HAP-1 (cell line): ENCODE measurements around the gene HOXC4.
A peak's percentile ranks its signal among the peaks of the same experiment; 100 is the strongest.
"Not testable (repeated sequence)": the region's sequence is repeated elsewhere in the genome, so short reads cannot be mapped to it uniquely, and the experiment has no call there.

Experiments
- DNase-seq, 2 experiments: peaks; one replicate each; pipeline ENCODE4 v3.0.0-alpha.2; 2016 to 2020; ENCODE audit warnings: low spot score in 2 of 2
- H3K27me3 ChIP-seq: fragments of 250-450 bp; sonication (Bioruptor Pico); 2 replicates; pipeline ENCODE4 v1.5.1; 2020; ENCODE audit warnings: low read depth, mild to moderate bottlenecking, moderate library complexity
- H3K36me3 ChIP-seq: fragments of 250-450 bp; sonication (Bioruptor Pico); replicated peaks from 2 replicates; pipeline ENCODE4 v1.5.1; 2020; ENCODE audit warnings: mild to moderate bottlenecking
- H3K4me1 ChIP-seq: fragments of 250-450 bp; sonication (Bioruptor Pico); 2 replicates; pipeline ENCODE4 v1.5.1; 2020; ENCODE audit warnings: mild to moderate bottlenecking
- H3K4me3 ChIP-seq: fragments of 250-450 bp; sonication (Bioruptor Pico); 2 replicates; pipeline ENCODE4 v1.5.1; 2020; ENCODE audit warnings: mild to moderate bottlenecking, moderate library complexity
- H3K9me3 ChIP-seq: fragments of 250-450 bp; sonication (Bioruptor Pico); 2 replicates; pipeline ENCODE4 v1.5.1; 2020; ENCODE audit warnings: mild to moderate bottlenecking, moderate library complexity
- in situ Hi-C: fragments of 300-500 bp; cut with MboI; formaldehyde crosslinking; loops from 3 replicates; pipeline ENCODE4 v1.14.3; 2020; ENCODE audit warnings: low sequenced_read_pairs, inconsistent platforms, mixed read lengths

HOXC4 gene

DNA sequence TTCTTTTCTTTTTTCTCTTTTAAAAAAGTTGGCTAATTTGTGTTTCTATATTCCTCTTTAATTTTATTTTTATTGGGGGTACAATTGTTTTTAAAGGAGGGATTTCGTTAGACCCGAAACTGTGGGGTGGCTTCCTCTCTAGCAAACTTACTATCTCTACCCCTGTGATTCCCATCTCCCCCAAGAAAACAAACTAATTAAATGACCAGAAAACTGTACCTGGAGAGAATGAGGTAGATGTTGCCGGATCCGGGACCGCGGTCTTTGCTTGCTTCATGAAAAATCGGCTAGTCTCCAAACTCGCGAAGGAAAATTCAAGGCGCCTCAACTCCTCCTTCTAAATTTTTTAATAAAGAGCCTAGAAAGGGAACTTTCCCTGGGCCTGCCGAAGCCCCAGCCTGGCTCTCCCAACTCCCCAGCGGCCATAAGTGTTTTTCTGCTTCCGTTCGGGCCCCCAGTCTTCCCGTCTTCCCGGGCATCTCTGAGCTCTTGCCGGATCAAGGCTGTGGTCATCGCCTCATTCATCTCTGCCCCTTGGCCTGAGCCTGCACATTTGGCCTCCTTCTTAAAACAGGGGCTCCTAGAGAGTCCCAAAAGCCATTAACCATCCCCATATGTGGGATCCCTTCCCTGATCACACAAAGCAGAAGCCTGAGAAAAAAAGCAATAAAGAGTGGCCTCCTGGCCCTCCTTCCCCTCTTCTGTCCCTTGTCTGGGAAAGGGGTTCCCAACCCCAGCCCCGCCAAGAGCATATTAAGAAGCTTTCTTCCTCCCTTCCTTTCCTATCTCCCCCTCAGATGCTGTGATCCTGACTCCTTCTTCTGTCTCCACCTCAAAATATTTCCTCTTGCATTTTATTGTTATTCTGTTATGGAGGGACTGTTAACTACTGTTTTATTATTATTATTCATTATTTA is 26.6 kb downstream of the HOXC4 start:
- H3K36me3 ChIP-seq, in situ Hi-C loops, H3K4me3 ChIP-seq, H3K4me1 ChIP-seq, H3K27me3 ChIP-seq, H3K9me3 ChIP-seq, DNase-seq: not testable (repeated sequence)

DNA sequence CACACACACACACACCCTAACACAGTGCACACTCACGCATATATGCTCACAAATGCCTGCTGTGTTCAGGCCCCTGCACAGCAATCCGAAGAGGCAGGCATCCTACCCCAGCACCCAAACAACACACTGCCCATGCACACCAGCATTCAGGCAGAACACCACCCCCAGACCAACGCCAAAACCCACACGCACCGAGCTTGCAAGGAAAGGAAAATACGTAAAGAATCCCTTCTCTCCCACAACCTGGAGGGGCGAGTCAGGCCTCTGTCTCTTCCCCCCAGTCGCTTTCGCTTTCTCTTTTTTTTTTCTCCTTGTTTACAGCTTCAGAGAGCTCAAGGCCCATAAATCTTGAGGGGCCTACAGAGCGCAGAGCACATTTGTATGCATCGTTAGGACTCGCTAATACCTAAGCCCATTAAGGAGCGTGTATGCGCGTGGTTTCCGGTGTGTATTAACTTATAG is 27.4 kb downstream of the HOXC4 start:
- H3K4me3 ChIP-seq, H3K4me1 ChIP-seq, H3K9me3 ChIP-seq, in situ Hi-C loops, H3K36me3 ChIP-seq, H3K27me3 ChIP-seq: not testable (repeated sequence)
- DNase-seq = peak in 1 of 2 experiments; percentile 16

DNA sequence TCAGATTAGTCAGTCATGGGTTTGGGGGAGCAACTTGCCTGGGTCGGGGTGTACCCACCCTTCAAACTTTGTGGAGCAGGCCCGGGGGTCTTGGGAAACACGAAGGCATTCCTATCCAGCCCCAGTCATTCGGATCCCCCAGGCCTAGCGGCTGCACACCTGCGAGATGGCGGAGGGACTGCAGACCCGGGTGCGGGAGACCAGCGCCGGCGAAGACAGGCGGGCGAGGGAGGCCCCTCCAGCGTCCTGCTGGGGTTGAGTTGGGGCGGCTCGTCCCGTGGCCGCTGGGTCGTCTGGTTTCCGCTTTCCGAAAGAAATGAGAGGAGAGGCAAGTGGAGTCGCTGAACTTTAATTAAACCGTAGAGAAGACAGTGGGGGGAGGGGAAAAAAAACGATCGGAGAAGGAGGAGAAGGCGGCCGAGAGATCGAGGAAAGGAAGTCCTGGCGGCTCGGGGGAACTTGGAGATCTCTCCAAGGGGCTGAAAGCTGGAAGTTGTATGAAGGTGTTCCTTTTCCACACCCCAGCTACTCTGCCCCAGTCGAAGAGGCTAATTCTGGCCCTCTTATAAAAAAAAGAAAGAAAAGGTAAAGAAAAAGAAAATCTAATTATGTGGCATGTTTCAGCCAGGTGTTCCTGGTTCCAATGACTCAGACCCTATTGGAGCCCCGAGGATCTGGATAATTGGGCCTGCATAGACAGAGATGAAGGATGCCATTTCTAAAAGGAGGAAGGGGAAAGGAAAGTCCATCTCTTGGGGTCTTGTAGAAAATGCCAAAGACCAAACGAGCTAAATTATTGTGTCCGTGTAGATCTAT is 28.2 kb downstream of the HOXC4 start:
- H3K36me3 ChIP-seq, H3K4me1 ChIP-seq, in situ Hi-C loops, H3K4me3 ChIP-seq, H3K9me3 ChIP-seq, DNase-seq, H3K27me3 ChIP-seq: not testable (repeated sequence)

DNA sequence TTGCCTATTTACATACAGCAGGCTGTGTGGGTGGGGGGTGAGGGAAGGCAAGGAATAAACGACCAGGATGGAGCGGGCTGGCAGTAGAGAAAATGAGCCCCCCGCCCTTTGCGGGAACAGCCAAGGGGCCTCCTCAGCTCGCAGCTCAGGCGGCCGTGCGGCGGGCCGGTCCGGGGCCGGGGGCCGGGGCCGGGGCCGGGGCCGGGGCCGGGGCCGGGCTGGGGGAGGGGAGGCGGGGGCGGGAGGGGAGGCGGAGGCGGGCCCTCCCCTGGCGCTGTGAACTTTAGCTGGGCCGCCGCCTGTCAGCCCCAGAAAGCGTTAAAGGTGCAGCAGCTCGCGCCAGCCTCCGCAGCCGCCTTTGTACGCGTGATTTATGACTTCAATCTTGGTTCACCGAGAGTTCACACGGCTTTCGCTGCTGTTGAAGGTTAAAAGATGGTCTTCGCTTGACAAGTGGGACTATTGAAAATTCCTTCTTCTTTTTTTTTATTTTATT is 28.8 kb downstream of the HOXC4 start:
- peak; percentile 30 to 72 for DNase-seq
- Histone ChIP-seq H3K27me3 (0 out of 2 replicates have a peak, but pooled peaks cover 2% of the 10 kb centered on the region), H3K4me1 (no peaks in the 10 kb centered on the region)

DNA sequence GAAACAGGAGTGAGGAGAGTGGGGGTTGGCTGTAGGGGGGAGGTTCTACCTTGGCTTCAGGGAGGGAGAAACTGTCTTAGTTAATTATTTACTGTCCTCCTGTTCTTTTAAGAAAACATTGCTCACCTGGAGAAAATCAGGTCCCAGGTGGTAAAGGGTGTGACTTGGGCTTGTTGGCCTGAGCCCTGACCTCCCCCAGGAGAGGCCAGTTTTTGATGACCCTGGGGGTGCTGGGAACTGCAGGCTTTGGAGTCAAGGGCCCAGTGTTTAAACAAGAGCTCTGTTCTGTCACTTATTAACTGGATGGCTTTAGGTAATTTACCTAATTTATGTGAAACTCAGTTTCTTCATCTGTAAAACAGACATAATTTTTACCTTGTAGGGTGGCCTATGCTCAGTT is 34.4 kb downstream of the HOXC4 start:
- H3K27me3 ChIP-seq, DNase-seq, in situ Hi-C loops, H3K4me3 ChIP-seq, H3K36me3 ChIP-seq, H3K4me1 ChIP-seq, H3K9me3 ChIP-seq: not testable (repeated sequence)

More for the DNA sequence above, 28.8 kb downstream of the HOXC4 start:
- in situ Hi-C loops = no loop called here
- H3K36me3 ChIP-seq = no peaks in the 10 kb centered on the region
- H3K4me3 ChIP-seq = no peak overlapping the region
- H3K9me3 ChIP-seq = no peaks in the 10 kb centered on the region

DNA sequence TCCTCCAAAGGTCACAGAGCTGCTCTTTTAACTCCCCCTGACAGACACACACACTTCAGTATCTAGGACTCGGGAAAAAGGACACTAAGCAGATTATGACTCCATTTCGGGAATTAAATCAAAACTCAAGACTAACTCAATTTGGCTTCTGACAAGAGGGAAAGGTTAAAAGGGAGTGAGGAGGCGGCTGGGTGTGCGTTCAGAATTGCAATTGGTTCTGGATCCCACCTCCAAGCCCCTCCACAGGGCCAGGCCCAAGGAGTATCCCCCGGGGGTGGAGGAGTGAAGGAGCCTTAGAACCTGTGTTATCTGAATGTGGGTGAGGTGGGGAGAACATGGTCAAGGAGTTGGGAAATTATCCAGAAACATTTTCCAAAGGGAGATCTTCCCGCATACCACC is 35.8 kb downstream of the HOXC4 start:
- H3K9me3 ChIP-seq, H3K27me3 ChIP-seq, in situ Hi-C loops, H3K4me3 ChIP-seq, DNase-seq, H3K4me1 ChIP-seq, H3K36me3 ChIP-seq: not testable (repeated sequence)

DNA sequence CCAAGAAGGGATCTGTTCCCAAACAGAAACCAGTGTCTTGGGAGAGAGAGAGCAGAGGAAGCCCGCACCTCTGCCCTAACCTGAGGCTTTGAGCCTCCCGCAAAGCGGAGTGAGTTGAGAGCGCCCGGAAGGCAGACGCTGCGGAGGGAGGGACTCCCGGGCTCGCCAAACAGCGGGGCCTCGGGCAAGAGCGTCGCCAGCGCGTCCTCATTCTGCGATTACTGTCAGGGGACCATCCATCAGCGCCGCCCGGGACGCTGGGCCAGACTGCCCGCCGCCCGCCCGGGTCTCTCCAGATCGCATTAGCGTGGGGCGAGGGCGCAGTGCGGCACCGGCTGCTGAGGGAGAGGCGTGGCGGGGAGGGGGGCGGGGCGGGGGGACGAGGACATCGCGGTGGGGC is 36.7 kb downstream of the HOXC4 start:
- H3K36me3 ChIP-seq, in situ Hi-C loops, H3K27me3 ChIP-seq, H3K4me3 ChIP-seq, H3K4me1 ChIP-seq, H3K9me3 ChIP-seq: not testable (repeated sequence)
- peak in 1 of 2 experiments; percentile 27 for DNase-seq

DNA sequence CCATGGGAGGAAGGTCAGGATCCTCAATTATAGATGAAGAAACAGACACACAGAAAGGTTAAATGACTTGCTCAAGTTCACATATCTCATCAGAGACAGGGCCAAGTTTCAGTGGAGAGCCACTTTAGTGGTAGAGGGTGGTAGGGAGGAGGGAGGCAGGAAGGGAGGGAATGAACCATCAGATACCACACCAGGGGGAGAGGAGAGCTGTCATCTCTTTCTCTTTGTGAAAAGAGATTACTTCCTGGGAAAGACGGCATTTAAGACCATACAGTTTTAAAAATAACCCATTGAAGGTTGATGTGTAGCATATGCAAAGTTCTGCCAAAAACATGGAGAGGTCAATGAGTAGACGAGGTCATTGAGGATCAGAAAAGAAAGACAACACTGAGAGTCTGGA is 39.3 kb downstream of the HOXC4 start:
- H3K27me3 ChIP-seq, H3K4me3 ChIP-seq, DNase-seq, H3K36me3 ChIP-seq, in situ Hi-C loops, H3K9me3 ChIP-seq, H3K4me1 ChIP-seq: not testable (repeated sequence)

DNA sequence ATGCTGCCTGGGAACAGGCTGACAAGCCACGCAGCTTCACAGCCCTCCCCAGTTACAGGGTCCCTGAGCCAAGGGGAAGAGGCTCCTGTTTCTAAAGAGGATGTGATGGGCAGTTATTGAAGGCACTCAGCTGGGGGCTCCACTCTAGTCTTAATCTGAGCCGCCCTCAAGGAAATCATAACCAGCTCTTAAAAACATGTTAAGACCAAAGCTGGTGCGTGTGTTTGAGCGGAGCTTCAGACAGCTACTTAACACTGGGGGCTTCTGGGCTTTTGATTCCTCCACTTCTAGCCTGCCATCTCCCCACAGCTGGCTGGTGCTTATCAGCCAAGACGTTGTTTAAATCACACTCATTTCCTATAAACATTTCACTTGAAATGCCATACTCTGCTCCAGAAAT is 42.3 kb downstream of the HOXC4 start:
- H3K4me1 ChIP-seq, H3K9me3 ChIP-seq, DNase-seq, H3K36me3 ChIP-seq, H3K4me3 ChIP-seq, in situ Hi-C loops, H3K27me3 ChIP-seq: not testable (repeated sequence)

DNA sequence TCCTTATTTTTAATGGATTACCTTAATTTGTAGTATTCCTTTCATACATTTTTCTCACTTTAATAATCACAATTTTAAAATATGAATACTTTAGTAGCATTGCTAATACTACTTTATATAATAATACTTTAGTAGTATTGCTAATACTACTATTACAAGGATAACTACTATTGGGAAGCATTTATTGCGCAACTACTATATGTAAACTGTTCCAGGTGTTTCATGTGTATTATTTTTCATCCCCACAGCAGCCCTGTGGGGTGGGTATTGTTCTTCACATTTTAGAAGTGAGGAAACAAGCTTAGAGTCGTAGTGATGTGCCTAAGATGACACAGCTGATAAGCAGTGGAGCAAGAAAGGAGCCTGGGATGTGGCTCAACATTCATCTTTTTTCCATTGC is 45.0 kb downstream of the HOXC4 start:
- H3K4me1 ChIP-seq, in situ Hi-C loops, H3K36me3 ChIP-seq, DNase-seq, H3K4me3 ChIP-seq, H3K27me3 ChIP-seq, H3K9me3 ChIP-seq: not testable (repeated sequence)

DNA sequence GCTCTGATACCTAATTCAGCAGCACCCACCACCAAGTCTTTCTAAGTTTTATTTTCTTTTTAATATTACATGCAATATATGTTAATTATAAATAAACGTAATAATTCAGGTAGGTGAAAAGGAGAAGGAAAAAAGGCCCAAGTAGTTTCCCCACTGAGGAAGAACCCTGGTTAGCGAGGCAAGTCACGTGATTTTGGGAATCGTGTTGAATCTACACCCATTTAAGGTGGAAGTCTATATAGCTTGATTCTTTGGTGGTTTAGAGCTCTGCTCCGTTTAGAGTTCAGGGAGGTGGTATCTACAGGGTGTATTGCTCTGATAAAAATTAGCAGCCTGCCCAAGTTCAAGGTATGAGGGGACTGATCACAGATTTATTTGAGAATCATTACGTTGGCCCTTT is 47.0 kb downstream of the HOXC4 start:
- H3K4me3 ChIP-seq, H3K27me3 ChIP-seq, H3K9me3 ChIP-seq, in situ Hi-C loops, H3K36me3 ChIP-seq, DNase-seq, H3K4me1 ChIP-seq: not testable (repeated sequence)

DNA sequence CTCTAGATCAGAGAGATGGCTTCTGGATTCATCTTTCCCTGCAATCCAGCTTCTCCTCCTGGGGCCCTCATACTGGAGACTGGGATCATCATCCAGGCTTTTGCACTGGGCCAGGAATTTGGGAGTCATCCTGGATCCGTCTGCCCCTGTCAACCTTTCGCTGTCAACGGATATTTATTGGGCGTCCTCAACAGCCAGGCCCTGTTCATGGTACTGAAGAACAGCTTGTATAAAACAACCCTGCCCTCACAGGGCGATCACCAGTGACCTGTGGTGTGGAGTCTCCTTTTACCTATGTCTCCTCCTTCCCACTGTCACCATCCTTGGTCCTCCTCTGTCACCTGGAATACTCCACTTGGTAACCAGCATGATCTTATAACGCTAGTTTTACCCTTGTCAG is 48.6 kb downstream of the HOXC4 start:
- in situ Hi-C loops, H3K27me3 ChIP-seq, H3K36me3 ChIP-seq, H3K9me3 ChIP-seq, H3K4me1 ChIP-seq, H3K4me3 ChIP-seq, DNase-seq: not testable (repeated sequence)

DNA sequence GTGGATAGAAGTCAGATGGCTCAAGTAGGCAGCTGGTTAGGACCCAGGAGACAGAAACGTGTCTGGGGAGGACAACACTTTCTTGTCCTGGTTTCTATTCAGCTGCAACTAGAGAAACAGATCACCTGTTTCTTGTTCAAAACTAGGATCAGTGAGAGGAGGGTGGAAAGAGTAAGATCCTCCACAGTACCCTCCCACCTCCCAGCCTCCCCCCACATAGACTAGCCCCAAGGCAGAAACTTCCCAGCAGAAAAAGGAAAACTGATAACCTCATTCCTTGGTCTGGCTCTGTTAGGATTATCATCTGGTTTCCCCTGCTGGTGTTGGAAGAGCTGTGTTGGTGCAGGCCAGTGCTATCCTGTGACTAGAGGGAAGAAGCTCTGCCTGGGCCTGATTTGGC is 50.2 kb downstream of the HOXC4 start:
- H3K9me3 ChIP-seq, H3K4me3 ChIP-seq, H3K4me1 ChIP-seq, DNase-seq, in situ Hi-C loops, H3K36me3 ChIP-seq: not testable (repeated sequence)
- H3K27me3 ChIP-seq = peaks cover 12% of the 10 kb centered on the region
